Measurements from ENCODE around the gene GPHN.
A peak's percentile ranks its signal among the peaks of the same experiment; 100 is the strongest.

GPHN gene

DNA sequence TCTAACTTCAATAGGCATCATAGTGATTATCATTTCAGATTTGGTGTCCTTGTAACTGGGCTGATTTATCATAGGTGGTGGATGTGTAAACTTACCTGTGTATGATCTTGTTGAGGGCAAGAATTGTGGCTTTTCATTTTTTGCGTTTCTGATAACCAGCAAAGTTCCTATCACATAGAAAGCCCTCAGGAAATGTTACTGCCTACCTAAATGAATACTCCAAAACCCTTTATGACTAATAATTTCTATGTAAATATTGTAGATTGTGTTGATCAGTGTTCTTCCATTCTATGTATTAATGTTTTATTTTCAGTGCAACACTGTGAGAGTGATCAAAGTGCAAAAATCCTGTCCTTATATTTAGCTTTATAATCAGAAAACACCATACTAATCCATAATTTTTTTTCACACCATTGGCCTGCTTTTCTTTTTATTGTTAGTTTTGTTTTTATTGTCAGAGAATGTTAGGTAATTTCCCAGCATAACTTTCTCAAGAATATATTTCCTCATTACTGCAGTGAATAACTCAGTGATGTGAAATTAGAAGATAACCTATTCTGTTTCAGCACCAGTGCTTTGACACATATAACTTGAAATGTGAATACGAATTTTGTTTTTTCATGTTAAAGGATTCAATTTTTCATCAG, 94.1 kb downstream of the GPHN start:
- no peak for DNase-seq (ENCODE audit: low spot score)

DNA sequence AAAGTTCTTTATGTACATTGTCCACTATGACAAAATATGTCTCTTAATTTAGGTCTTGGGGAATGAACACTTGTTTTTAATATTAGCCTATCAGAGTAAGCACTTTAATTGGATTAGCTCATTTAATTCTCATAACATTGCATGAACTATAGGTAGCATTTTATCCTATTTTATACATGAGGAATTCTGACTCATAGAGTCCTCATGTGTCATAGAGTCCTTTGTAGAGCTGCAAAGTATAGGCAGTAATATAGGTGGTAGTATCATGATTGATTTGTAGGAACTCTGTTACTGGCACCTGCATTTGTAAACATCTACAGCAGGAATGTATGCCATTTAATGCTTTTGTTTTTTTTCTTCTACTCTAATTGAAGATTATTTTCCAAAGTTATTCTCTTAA, 96.0 kb downstream of the GPHN start:
- DNase-seq (ENCODE audit: low spot score) = no peak

DNA sequence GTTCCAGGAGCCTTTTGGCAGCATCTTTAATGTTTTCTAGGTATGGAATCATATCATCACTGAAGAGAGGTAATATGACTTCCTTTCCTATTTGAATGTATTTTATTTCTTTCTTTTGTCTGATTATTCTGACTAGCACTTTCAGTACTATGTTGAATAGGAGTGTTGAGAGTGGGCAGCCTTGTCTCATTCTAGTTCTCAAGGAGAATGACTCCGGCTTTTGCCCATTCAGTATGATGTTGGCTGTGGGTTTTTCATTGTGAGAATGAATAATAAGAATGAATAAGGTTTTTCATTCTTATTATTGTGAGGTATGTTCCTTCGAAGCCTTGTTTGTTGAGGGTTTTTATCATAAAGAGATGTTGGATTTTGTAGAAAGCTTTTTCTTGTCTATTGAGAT, 98.9 kb downstream of the GPHN start:
- DNase-seq (ENCODE audit: low spot score) = no peak

DNA sequence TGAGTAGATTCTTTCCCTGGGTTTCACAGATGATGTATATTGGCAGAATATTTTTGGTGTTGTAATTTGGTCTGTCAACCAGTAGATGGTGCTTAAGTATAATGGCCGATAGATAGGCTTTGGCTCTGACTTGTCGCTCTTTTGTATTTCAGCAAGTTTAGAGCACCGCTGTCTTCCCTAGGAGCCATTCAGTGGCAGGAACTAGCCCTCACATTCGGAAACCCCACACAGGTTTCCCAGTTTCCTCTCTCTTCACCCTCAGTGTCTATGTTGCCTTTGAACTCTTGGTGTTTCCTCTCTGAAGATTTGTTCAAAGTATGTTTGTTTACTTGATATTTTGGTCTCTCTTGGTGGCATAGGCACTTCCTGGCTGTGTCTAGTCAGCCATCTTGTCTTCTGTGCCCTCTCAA, 102.2 kb downstream of the GPHN start:
- no peak for DNase-seq (ENCODE audit: low spot score)

DNA sequence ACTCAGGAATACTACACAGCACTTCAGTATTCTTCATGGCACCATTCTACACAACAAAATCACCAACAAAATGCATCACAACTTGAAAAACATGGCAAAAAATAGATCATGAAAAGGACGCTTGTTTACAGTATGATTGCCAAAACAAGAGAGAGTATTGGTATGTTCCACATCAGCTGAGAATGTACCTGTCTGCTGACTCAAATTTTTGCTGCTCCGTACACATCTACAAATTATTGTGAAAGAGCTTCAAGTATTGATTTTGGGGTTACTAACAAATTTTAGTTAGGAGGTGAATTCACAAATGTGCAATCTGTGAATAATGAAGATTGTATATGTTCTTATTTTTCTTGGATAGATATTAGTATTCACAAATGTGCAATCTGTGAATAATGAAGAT, 105.4 kb downstream of the GPHN start:
- DNase-seq (ENCODE audit: low spot score) = no peak

DNA sequence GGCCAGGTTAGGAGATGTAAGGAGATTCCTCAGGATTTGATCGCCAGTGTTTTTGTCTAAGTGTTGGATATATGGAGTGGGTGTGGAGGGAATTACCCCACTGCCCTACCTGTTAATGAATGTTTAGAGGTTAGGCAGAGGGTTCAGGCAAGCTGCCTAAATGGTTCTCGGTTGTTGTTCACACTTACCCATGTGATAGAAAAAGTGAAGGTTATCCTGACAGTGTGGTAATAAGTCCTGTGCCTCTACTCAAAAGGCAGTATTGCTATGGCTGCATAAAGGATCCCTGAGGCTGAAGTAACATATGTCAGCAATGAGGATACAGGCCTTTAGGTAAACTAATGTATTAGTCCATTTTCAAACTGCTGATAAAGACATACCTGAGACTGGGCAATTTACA, 112.0 kb downstream of the GPHN start:
- DNase-seq (ENCODE audit: low spot score) = no peak

DNA sequence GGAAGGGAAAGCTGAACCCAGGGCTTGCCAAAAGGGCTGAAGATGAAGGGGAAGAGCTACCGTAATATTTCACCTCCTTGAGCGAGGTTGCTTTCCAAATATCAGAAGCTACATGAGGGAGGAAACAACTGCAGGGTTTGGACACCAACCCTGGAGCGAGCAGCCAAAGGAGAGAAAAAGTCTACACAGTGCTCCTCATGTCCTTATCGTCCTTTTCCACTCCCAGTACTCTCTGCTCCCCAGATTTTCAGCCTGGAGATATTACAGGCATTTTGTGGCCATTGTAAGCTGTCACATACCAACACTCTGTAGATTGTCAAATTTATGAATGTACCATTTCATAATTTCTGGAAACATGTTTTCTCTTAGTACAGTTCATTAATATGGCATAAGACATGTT, 115.9 kb downstream of the GPHN start:
- no peak for DNase-seq (ENCODE audit: low spot score)

DNA sequence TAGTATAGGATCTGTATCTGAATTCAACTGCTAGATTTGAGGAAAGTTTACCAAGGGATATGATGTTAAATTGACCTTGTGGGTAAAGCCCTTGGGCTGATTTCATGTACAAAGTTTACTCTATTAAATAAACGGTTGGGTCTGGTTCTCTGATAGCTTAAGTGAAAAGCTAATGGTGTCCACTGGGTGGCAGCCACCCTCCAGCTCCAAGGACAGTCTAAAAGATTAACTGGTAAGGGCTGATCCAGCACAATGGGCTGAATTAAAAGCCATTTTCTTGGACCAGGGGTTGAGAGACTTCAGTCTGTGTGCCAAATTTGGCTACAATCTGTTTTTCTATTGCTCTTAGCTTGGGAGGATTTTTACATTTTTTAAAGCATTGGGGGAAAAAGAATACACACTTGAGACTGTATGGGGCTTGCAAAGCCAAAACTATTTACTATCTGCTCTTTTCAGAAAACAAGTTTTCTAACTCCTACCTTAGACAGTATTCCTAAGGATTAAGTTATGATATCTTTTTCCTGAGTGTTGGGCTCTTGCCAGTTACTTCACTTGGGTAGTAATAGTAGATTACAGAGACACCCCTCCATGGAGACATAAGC, 116.5 kb downstream of the GPHN start:
- DNase-seq (ENCODE audit: low spot score) = peak; percentile 63

DNA sequence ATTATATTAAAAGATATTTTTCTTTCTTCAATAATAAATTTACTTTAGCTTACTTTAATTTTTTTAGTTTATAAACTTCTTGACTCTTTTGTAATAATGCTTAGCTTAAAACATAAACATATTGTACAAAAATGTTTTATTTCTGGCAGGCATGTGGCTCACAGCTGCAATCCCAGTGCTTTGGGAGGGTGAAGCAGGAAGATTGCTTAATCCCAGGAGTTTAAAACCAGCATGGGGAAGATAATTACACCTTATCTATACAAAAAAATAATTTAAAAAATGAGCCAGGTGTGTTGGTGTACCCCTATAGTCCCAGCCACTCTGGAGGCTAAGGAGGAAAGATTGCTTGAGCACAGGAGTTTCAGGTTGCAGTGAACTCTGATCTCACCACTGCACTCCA, 120.7 kb downstream of the GPHN start:
- no peak for DNase-seq (ENCODE audit: low spot score)

DNA sequence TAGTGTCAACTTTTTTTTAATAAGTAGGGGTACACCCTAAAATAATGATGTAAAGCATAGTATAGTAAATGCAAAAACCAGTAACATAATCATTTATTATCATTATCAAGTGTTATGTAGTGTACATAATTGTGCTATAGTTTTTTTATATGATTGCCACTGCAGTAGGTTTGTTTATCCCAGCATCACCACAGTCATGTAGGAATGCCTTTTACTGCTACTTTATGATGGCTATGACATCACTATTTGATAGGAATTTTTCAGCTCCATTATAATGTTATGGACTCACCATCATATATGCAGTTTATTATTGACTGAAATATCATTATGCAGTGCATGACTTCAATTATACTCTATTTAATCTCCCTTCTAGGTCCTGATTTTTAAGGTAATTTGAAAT, 121.6 kb downstream of the GPHN start:
- DNase-seq (ENCODE audit: low spot score) = no peak

DNA sequence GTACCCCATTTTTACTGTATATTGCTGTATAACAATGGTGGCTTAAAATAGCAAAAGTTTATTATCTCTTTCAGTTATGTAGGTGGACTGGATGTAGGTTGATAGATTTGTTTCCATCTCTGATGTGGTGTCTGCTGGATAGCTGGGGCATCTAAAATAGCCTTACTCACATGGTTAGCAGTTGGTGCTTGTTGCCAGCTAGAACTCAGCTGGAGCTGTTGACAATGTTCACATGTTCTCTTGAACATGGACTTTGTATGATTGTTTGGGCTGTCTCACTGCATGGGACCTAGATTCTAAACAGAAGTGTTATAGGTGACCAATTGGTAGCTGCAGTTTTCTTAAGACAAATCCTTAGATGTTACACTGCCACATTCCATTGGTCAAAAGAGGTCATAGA, 126.9 kb downstream of the GPHN start:
- DNase-seq (ENCODE audit: low spot score) = no peak

DNA sequence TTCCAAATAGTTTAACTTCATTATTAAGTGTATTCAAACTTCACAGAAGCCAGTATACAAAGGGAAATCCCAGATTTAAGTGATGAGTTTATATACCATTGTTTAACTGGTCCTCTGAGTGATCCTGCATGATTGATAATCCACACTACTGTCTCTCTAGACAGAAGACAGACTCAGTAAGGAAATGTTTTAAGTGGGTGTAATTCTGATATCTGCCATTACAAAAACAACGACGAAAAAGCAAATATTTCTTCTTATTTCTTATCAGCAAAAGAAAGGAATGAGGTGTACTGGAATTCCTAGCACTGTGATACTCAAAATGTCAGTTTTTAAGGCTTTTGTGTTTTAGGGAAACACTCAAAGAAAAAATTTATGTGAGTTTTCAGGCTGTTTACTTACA, 127.5 kb downstream of the GPHN start:
- DNase-seq (ENCODE audit: low spot score) = no peak

DNA sequence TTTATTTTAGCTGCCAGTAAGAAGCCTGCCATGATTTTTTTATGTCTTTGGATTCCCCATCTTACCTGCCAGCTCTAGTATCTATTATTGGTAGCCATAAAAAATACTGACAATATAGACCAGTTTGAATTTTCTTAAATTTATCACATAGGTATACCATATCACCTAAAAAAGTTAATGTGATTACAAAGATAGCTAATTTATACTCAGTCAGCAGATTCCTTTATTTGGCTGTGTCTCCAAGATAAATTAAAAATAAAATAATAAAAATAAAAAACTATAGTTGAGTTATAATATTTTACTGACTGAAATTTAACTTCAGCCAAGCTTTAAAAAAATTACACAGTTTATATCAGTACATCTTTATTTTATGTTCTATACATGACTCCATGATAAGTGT, 128.3 kb downstream of the GPHN start:
- no peak for DNase-seq (ENCODE audit: low spot score)

DNA sequence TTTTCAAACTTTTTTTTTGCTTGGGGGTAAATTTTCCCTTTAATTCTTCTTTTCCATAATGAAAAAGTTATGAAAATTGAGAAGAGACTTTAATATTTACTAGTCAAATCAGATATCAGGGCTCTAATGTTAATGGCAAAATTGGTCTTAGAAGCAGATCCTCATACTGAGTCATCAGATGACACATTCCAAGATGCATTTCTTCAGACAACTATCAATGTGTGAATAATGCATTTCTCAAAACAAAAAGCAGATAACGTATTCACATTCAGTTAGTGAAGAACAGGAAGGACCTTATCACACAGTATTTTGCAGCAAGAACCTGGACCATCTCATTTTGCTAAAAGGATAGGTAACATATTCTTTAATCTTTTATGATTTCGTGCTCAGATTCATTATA, 130.7 kb downstream of the GPHN start:
- no peak for DNase-seq (ENCODE audit: low spot score)

DNA sequence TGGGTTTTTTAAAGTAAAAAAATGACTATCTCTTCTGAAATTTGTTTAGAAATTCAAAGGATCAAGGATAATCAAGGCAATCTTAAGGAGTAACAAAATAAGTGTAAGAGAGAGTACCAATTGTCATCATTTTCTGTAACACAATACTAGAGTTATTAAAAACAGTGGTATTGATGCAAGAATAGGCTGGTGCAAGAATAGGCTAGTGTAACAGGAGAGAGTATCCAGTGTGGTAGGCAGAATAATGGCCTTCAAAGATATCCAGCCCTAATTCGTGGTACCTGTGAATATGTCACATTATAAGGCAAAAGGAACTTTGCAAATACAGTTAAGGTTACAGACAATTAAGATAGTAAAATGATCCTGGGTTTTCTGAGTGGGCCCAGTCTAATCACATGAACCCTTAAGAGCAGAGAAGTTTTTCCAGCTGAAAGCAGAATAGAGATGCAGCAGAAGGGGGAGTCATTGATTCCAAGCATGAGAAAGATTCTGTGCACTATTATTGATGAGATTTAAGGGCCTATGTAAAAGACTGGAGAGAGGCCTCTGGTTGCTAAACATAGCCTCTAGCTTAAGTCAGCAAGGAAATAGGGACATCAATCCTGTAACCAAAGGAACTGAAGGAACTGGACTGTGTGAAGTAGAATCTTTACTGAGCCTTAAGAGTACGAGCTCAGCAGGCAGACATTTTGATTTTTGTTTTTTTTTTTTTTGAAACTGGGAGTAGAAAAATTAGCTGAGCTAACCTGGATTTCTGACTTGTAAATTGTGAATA, 134.1 kb downstream of the GPHN start:
- DNase-seq (ENCODE audit: low spot score) = no peak

DNA sequence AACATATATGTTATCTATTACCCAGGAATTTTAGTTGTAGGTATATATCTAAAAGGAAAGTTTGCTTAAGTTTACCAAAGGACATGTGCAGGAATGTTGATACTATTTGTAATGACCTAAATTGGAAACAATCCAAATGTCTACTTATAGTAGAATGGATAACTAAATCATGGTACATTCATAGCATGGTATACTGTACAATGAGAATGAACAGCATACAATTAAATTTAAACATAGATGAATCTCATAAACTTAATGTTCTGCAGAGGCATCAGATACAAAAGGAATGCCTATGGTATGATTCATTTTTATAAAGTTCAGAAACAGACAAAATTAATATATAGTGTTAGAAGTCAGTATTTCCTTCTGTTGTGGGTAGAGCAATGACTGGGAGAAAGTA, 135.4 kb downstream of the GPHN start:
- DNase-seq (ENCODE audit: low spot score) = no peak

DNA sequence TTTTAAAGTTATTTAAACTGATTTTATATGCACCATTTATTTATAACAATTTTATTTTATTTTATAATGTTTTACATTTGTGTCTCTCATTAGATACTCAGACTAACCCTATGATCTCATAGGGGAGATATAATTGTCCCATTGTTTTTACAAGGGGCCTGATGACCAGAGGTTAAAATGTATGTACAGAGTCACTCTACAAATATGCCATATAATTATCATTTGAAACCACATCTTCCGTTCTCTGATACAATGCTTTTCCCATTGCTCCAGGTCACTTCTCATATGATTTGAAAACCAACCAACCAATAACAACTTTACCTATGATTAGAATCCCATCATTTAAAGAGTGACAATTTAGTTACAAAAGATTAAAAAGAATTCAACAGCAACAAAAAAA, 137.8 kb downstream of the GPHN start:
- DNase-seq (ENCODE audit: low spot score) = no peak

DNA sequence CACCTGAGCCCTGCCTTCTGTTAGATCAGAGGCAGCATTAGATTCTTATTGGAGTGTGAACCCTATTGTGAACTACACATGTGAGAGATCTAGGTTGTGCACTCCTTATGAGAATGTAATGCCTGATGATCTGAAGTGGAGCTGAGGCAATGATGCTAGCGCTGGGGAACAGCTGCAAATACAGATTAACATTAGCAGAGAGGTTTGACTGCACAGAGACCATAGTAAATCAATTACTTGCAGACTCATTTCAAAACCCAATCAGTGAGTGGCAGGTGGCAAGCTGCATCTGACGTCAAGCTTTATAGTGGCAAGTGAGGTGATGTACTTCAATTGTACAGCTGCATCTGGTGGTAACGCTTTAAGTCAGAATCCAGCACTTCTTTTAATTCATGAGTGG, 141.6 kb downstream of the GPHN start:
- no peak for DNase-seq (ENCODE audit: low spot score)

DNA sequence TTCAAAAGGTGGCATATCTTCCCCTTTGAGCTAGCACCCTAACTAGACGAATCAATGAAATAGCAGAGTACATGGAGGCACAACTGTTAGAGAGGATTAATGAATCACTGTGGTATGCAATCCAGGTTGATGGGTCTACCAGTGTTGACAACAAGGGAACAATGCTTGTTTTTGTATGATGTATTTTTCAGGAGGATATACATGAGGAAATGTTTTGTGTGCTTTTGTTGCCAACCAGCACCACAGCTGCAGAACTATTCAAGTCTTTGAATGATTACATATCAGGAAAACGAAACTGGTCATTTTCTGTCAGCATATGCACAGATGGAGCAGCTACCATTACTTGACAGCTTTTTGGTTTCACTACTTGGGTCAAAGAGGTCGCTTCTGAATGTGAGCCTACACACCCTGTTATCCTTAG, 142.6 kb downstream of the GPHN start:
- DNase-seq (ENCODE audit: low spot score) = no peak

DNA sequence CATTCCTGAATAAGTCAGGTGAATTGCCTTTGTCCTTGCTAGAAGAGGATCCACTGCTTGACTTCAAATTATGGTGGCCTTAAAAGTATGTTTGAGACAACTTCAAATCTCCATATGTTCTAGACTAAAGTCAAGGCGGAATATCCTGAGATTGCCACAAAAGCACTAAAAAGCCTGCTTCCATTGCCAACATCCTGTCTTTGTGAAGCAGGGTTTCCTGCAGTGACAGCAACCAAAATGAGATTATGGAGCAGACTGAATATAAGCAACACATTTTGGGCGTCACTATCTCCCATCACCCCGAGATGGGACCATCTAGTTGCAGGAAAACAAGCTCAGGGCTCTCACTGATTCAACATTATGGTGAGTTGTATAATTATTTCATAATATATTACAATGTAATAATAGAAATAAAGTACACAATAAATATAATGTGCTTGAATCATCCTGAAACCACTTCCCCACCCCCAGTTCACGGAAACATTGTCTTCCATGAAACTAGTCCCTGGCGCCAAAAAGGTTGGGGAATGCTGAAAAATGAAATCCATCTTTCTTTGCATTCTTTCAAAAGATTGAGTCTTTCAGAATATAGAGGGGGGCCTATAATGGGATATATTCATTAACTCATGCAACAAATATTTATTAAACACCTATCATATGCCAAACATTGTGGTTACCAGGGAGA, 143.7 kb downstream of the GPHN start:
- no peak for DNase-seq (ENCODE audit: low spot score)

DNA sequence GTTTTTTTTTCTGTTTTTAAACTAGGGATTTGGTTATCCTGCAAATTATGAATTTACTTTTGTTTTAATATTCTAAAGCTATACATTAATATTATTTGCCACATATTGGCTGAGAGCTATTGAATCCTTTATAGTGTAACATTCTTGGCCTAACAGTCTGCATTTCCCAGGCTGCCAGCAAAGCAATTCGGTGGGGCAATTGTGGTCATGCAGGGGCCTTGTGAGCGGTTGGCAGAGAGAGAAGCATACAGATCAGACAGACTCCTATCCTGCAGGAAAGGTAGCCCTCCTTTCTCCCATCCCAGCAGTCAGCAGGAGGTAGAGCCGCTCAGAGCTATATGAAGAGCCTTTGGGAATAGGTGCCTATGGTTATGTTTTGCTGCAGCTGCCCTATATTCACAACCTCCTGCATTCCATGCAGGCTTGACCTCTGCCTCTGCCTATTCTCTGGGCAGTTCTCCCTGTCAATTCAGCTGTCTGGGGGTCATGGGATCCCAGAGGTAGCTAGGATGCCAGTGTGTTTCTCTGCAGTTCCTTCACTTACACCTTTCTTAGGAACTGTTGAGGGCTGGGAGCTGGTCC, 144.7 kb downstream of the GPHN start:
- DNase-seq (ENCODE audit: low spot score) = no peak

DNA sequence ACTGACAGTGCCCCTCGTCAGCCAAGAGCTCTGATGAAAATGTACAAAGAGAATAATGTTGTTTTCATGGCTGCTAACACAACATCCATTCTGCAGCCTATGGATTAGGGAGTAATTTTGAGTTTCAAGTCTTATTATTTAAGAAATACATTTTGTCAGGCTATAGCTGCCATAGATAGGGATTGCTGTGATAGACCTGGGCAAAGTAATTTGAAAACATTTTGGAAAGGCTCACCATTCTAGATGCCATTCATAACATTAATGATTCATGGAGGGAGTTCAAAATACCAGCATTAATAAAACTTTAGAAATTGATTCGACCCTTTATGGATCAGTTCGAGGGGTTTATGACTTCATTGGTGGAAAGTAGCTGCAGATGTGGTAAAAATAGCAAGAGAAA, 149.8 kb downstream of the GPHN start:
- no peak for DNase-seq (ENCODE audit: low spot score)

DNA sequence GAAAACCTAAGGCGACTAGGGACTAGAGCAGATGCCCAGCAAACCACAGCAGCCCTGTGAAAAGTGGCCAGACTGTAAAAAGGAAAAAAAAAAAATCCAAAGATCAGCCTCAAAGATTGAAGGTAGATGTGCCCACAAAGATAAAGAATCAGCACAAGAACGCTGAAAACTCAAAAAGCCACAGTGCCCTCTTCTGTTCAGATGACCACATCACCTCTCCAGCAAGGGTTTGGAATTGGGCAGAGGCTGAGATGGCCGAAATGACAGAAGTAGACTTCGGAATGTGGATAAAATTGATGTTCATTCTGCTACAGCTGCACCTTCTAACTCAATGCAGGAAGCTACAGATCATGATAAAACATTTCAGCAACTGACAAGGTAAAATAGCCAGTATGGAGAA, 154.4 kb downstream of the GPHN start:
- DNase-seq (ENCODE audit: low spot score) = no peak
